Measurements from ENCODE around the gene C12orf42. TPM values are rescaled to one million over a fixed set of nuclear protein-coding genes. Genes with fewer than 3 reads are reported as not detected.

Gene C12orf42
- polyA plus RNA-seq, 3 donors, result 0.57 TPM; not detected in 2

- no peak for DNase-seq (ENCODE audit: low read depth in 3 of 3, low spot score in 2 of 3)
These were observed 217.4 kb downstream of the C12orf42 start for GRCh38 chr12:103278329-103278728.

GRCh38 chr12:103273645-103274044 lies 222.1 kb downstream of the C12orf42 start:
- no peak for DNase-seq (ENCODE audit: low read depth in 3 of 3, low spot score in 2 of 3)

GRCh38 chr12:103272949-103273348 lies 222.8 kb downstream of the C12orf42 start:
- no peak for DNase-seq (ENCODE audit: low read depth in 3 of 3, low spot score in 2 of 3)

DNA sequence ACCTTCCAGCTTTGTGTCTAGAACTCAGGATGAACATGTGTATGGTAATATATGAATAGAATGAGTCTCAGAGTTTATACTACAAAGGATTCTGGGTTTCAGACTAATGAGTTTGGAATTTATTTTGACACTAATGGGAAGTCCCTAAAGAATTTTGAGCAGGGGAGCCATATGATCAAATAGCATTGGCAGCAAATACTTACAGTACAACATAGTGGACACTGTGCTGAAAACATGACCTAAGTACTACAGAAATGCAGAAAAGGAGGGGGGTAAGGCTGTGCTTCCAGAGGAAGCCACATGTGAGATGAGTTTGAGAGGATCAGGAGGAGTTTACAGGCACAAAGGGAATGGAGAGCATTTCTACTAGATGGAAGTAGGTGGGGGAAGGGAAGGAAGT lies 225.8 kb downstream of the C12orf42 start:
- no peak for DNase-seq (ENCODE audit: low read depth in 3 of 3, low spot score in 2 of 3)

GRCh38 chr12:103268831-103269514 lies 226.8 kb downstream of the C12orf42 start:
- no peak for DNase-seq (ENCODE audit: low read depth in 3 of 3, low spot score in 2 of 3)

DNA sequence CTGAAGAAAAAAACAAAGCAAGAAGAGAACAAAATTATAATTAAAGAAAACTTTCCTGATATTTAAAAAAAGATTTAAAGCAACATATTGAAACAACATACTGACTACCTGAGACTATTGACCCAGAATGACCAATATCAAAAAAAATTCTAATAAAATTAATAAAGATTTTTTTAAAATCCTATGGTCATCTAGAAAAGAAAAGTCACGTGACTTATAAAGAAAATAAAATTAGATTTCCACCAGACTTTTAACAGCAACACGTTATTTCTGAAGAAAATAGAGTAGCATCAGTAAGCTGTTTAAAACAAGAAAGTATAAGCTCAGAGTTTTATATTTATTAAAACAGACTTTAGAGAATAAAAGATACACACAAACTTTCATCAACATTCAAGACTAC lies 238.0 kb downstream of the C12orf42 start:
- no peak for DNase-seq (ENCODE audit: low read depth in 3 of 3, low spot score in 2 of 3)

Other genes starting within 250 kb of the C12orf42 start
- gene STAB2, start 91.3 kb upstream of the C12orf42 start, polyA plus RNA-seq (ENCODE audit: insufficient read length in 3 of 3), result 1 to 10 TPM in 1 of 3 donors, under 1 TPM in 2; 0.25 to 1.2 (median 0.27) TPM